Endothelial cell of umbilical vein (primary cell): Measurements from ENCODE around the gene CHAC1. TPM values are rescaled to one million over a fixed set of nuclear protein-coding genes. Genes with fewer than 3 reads are reported as not detected.

ENCODE experiments used
- BruUV-seq: library from RNA; stranded (reverse); fragments of 400-500 nt; replicated peaks from 2 replicates; lab custom pipeline; 2021; lab: Mats Ljungman, UMichigan
- CTCF ChIA-PET: fragments of 300-600, 350-600 bp; sonication (Branson Sonifier 250); formaldehyde crosslinking; loops from one replicate; lab custom pipeline; 2021; ENCODE audit warnings: antibody characterized with exemption, inconsistent platforms; lab: Charles Lee
- POLR2A ChIA-PET: fragments of 300-600, 350-600 bp; sonication (Branson Sonifier 250); formaldehyde crosslinking; loops from one replicate; lab custom pipeline; 2021; ENCODE audit warnings: antibody characterized with exemption, inconsistent platforms; lab: Charles Lee
- DNase-seq: peaks from one replicate; pipeline ENCODE4 v3.0.0-alpha.2; 2011; ENCODE audit warnings: low read depth, low spot score
- FAIRE-seq: peaks from 2 replicates; lab custom pipeline; 2011; peaks lifted over from hg19 to GRCh38; lab: Jason Lieb, UNC
- H2AFZ ChIP-seq: 2 replicates; pipeline ENCODE4 v1.6.0; 2012; ENCODE audit warnings: low read depth, low read length, control low read depth, inconsistent platforms
- H3K27ac ChIP-seq: 2 replicates; pipeline ENCODE4 v1.5.1; 2011; ENCODE audit warnings: low read depth, mild to moderate bottlenecking, control low read depth, low read length, moderate library complexity; ENCODE audit not compliant: insufficient read depth
- H3K27me3 ChIP-seq, 2 experiments: 2 replicates each; pipeline versions ENCODE4 v1.6.0 to v1.6.1; 2011; ENCODE audit warnings: low read length in 2 of 2, mixed read lengths in 1 of 2; ENCODE audit not compliant: control insufficient read depth in 2 of 2, insufficient read depth in 2 of 2
- H3K36me3 ChIP-seq, 2 experiments: 2 replicates in 1 of 2; 3 replicates in 1 of 2; pipeline ENCODE4 v1.5.1; 2011; ENCODE audit warnings: low read length in 2 of 2, mild to moderate bottlenecking in 1 of 2, moderate library complexity in 1 of 2; ENCODE audit not compliant: control insufficient read depth in 2 of 2, insufficient read depth in 2 of 2; ENCODE audit errors: extremely low read depth in 1 of 2
- H3K4me1 ChIP-seq: 3 replicates; pipeline ENCODE4 v1.5.1; 2011; ENCODE audit warnings: mild to moderate bottlenecking, low read length; ENCODE audit not compliant: control insufficient read depth, insufficient read depth; ENCODE audit errors: extremely low read depth
- H3K4me2 ChIP-seq: 2 replicates; pipeline ENCODE4 v1.6.1; 2011; ENCODE audit warnings: low read length, control low read depth, mixed read lengths; ENCODE audit not compliant: insufficient read depth
- H3K4me3 ChIP-seq, 3 experiments: fragments of 200-600 bp in 1 of 3; sonication (generic), shearing (Covaris generic) in 1 of 3; replicated peaks in 1 of 3; 2 replicates each; pipeline ENCODE4 v1.5.1; 2011 to 2016; ENCODE audit warnings: control low read depth in 3 of 3, low read length in 3 of 3, mild to moderate bottlenecking in 2 of 3, inconsistent platforms in 1 of 3, low read depth in 1 of 3, moderate library complexity in 1 of 3; ENCODE audit not compliant: insufficient read depth in 1 of 3
- H3K79me2 ChIP-seq: 2 replicates; pipeline ENCODE4 v1.6.0; 2012; ENCODE audit warnings: low read length, inconsistent platforms; ENCODE audit not compliant: control insufficient read depth, insufficient read depth
- H3K9ac ChIP-seq: replicated peaks from 2 replicates; pipeline ENCODE3; 2011; ENCODE audit warnings: low read length, control low read depth; ENCODE audit not compliant: insufficient read depth; ENCODE audit errors: extremely low read depth
- H3K9me1 ChIP-seq: replicated peaks from 3 replicates; pipeline ENCODE4 v1.6.0; 2011; ENCODE audit warnings: mild to moderate bottlenecking, low read length; ENCODE audit not compliant: control insufficient read depth, insufficient read depth; ENCODE audit errors: extremely low read depth
- H3K9me3 ChIP-seq: replicated peaks from 2 replicates; pipeline ENCODE4 v1.5.1; 2012; ENCODE audit warnings: low read length, inconsistent platforms; ENCODE audit not compliant: control insufficient read depth, insufficient read depth
- H4K20me1 ChIP-seq: replicated peaks from 2 replicates; pipeline ENCODE3; 2011; ENCODE audit warnings: mild to moderate bottlenecking, low read length; ENCODE audit not compliant: control insufficient read depth, insufficient read depth; ENCODE audit errors: extremely low read depth
- EZH2 ChIP-seq: IDR thresholded peaks from 2 replicates; pipeline ENCODE4 v1.6.1; 2012; ENCODE audit warnings: borderline replicate concordance, low read depth, mild to moderate bottlenecking, moderate library complexity, low read length, inconsistent platforms; ENCODE audit not compliant: severe bottlenecking
- FOS ChIP-seq: IDR thresholded peaks from 2 replicates; pipeline ENCODE4 v1.6.1; 2011; ENCODE audit warnings: mild to moderate bottlenecking, low read length, moderate library complexity, borderline replicate concordance; ENCODE audit not compliant: insufficient read depth
- GATA2 ChIP-seq: IDR thresholded peaks from 2 replicates; pipeline ENCODE4 v1.7.0; 2011; ENCODE audit warnings: low read depth, mild to moderate bottlenecking, moderate library complexity, mixed read lengths, low read length; ENCODE audit not compliant: insufficient read length, insufficient read depth
- JUN ChIP-seq: IDR thresholded peaks from 2 replicates; pipeline ENCODE4 v1.6.1; 2011; ENCODE audit warnings: borderline replicate concordance, low read depth; ENCODE audit not compliant: insufficient read length, insufficient read depth
- MYC ChIP-seq: IDR thresholded peaks from one replicate; pipeline ENCODE4 v1.6.1; 2011; ENCODE audit warnings: mild to moderate bottlenecking, low read depth, low read length
- POLR2A ChIP-seq: IDR thresholded peaks from 2 replicates; pipeline ENCODE4 v1.6.1; 2012; ENCODE audit warnings: low read depth, mild to moderate bottlenecking, control low read depth, low read length
- POLR2AphosphoS5 ChIP-seq: IDR thresholded peaks from 2 replicates; pipeline ENCODE4 v1.6.1; 2012; ENCODE audit warnings: low read depth, mild to moderate bottlenecking, control low read depth, low read length, moderate library complexity; ENCODE audit not compliant: insufficient read depth
- dilution Hi-C: fragments of 300-500 bp; cut with MboI; formaldehyde crosslinking; loops from one replicate; pipeline ENCODE4 v1.15.0; 2019; ENCODE audit warnings: low sequenced_read_pairs; ENCODE audit not compliant: extremely low pct_ligation_motif_present
- intact Hi-C: fragments of 100-400 bp; cut with micrococcal nuclease; formaldehyde crosslinking; loops from one replicate; pipeline ENCODE4 v1.10.0; 2022
- polyA plus RNA-seq, 4 experiments: library from polyadenylated mRNA; depleted of rRNA in 3 of 4; stranded (reverse) in 3 of 4; unstranded in 1 of 4; fragments of >200 nt; gene quantifications; 2 replicates each; pipeline versions ENCODE4 v1.2.1 to v1.2.3, GENCODE V29; 2011 to 2012; ENCODE audit warnings: missing spikeins in 1 of 4
- total RNA-seq: library from RNA; stranded (reverse); gene quantifications from 2 replicates; pipeline ENCODE4 v1.2.3, GENCODE V29; 2021
- TF ChIP-seq, protein P1 (sequence below), 2 donors: IDR thresholded peaks; 1 replicate in 1 of 2; 2 replicates in 1 of 2; pipeline ENCODE4 v1.5.1; 2011; ENCODE audit warnings: low read length in 2 of 2, mild to moderate bottlenecking in 2 of 2, moderate library complexity in 2 of 2, control low read depth in 1 of 2, inconsistent platforms in 1 of 2, low read depth in 1 of 2; ENCODE audit not compliant: insufficient read depth in 1 of 2; ENCODE audit errors: extremely low read depth in 1 of 2
- TF ChIP-seq, protein P2 (sequence below): IDR thresholded peaks from 2 replicates; pipeline ENCODE4 v1.6.1; 2011; ENCODE audit not compliant: insufficient read depth, insufficient read length

The CHAC1 gene
- total and polyA plus RNA-seq, 2 donors (not counting 3 experiments of a cell fraction or from before 2014, with no cell fraction given): 4.6 to 25.7 TPM

DNA sequence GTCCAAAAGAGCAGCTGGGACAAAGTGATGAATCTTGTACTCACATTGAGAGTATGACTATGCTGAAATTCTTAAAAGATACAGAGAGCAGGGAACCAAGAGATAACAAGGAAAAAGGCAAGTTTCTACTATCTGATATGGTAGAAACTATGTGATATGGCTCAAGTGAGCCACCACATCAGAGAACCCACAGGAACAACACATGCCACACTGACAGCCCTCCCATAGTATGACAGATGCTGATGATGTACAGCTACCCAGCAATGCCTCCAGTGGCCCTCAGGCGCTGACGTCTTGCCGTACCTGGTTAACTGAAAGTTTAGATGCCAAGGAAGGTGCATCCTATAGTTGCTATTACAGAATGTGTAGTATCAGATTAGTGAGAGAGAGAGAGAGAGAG is 42.4 kb downstream of the CHAC1 start:
- no peak overlapping the region for H3K27ac ChIP-seq
- intact Hi-C loops: no loop called here
- TF ChIP-seq, protein P1, sequence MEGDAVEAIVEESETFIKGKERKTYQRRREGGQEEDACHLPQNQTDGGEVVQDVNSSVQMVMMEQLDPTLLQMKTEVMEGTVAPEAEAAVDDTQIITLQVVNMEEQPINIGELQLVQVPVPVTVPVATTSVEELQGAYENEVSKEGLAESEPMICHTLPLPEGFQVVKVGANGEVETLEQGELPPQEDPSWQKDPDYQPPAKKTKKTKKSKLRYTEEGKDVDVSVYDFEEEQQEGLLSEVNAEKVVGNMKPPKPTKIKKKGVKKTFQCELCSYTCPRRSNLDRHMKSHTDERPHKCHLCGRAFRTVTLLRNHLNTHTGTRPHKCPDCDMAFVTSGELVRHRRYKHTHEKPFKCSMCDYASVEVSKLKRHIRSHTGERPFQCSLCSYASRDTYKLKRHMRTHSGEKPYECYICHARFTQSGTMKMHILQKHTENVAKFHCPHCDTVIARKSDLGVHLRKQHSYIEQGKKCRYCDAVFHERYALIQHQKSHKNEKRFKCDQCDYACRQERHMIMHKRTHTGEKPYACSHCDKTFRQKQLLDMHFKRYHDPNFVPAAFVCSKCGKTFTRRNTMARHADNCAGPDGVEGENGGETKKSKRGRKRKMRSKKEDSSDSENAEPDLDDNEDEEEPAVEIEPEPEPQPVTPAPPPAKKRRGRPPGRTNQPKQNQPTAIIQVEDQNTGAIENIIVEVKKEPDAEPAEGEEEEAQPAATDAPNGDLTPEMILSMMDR (IDR thresholded peaks at IDR 0.05; ENCODE audit: extremely low read depth in 1 of 2, insufficient read depth in 1 of 2, low read depth in 1 of 2, low read length in 2 of 2): no peak
- no peak for TF ChIP-seq EZH2
- no peak for TF ChIP-seq JUN
- TF ChIP-seq, protein P2, sequence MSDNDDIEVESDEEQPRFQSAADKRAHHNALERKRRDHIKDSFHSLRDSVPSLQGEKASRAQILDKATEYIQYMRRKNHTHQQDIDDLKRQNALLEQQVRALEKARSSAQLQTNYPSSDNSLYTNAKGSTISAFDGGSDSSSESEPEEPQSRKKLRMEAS: no peak
- no peak for TF ChIP-seq GATA2
- no peak for TF ChIP-seq POLR2A
- TF ChIP-seq MYC: no peak
- no peak for TF ChIP-seq POLR2AphosphoS5
- TF ChIP-seq FOS: no peak
- ChIA-PET CTCF (no interaction called here), POLR2A (no interaction called here)
- no peaks in the 10 kb centered on the region for H4K20me1 ChIP-seq
- DNase-seq (no peak), FAIRE-seq (no peak)
- peak overlapping the region; percentile 9 for H3K9ac ChIP-seq
- H2AFZ ChIP-seq: no peak overlapping the region
- H3K27me3 ChIP-seq: no peaks in the 10 kb centered on the region
- BruUV-seq: no TSS peak
- H3K9me3 ChIP-seq: no peaks in the 10 kb centered on the region
- peaks cover 2 to 12% of the 10 kb centered on the region in 2 experiments for H3K36me3 ChIP-seq
- no peak overlapping the region for H3K4me3 ChIP-seq
- dilution Hi-C loops: no loop called here
- H3K9me1 ChIP-seq: no peaks in the 10 kb centered on the region
- H3K79me2 ChIP-seq: no peaks in the 10 kb centered on the region
- no peaks in the 10 kb centered on the region for H3K4me1 ChIP-seq
- no peak overlapping the region for H3K4me2 ChIP-seq
